Measurements from ENCODE around the gene TMEM184B. TPM values are rescaled to one million over a fixed set of nuclear protein-coding genes. Genes with fewer than 3 reads are reported as not detected.

TMEM184B gene
- total RNA-seq, 1 donor from 2014 or later: 42.6 TPM

DNA sequence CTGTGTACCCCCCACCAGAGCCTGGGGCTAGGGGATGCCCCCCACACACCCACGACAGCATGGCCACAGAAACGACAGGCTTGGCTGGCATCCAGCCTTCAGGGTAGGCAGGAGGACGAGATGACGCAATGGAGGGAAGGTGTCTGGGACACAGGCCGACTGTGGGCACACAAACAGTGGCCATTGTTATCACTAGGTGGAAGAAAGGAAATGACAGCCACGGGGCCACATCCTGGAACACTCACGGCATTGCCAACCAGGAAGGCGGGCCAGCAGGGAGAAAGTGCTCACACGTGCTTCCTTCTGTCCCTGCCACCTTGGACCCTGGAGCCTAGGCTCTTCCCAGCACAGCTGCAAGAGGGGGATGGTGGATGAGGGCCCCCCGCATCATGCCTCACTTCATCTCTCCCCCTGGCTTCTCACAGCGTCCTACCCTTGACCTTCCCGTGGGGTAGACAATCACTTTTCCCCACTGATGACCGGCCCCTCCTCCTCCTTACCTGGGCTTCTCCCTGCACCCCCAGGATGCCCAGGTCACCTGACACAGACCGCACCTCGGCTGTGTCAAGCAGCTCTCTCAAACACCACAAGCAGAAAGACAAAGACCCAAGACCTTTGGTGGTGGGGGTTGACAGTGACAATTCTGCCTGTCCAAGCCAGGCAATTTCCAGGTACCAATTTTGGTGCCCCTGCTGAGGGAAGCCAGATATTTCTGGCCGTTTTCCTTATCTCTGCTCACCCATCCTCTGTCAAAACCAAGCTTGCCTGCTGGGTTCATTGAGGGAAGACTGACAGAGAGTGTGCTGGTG, 99.8 kb downstream of the TMEM184B start:
- TF ChIP-seq, protein P1, sequence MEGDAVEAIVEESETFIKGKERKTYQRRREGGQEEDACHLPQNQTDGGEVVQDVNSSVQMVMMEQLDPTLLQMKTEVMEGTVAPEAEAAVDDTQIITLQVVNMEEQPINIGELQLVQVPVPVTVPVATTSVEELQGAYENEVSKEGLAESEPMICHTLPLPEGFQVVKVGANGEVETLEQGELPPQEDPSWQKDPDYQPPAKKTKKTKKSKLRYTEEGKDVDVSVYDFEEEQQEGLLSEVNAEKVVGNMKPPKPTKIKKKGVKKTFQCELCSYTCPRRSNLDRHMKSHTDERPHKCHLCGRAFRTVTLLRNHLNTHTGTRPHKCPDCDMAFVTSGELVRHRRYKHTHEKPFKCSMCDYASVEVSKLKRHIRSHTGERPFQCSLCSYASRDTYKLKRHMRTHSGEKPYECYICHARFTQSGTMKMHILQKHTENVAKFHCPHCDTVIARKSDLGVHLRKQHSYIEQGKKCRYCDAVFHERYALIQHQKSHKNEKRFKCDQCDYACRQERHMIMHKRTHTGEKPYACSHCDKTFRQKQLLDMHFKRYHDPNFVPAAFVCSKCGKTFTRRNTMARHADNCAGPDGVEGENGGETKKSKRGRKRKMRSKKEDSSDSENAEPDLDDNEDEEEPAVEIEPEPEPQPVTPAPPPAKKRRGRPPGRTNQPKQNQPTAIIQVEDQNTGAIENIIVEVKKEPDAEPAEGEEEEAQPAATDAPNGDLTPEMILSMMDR (IDR thresholded peaks at IDR 0.05; ENCODE audit: insufficient read depth, low read length, poor library complexity, severe bottlenecking): no peak

GRCh38 chr22:38171927-38172831, 100.6 kb downstream of the TMEM184B start:
- TF ChIP-seq, protein P1 (IDR thresholded peaks at IDR 0.05; ENCODE audit: insufficient read depth, low read length, poor library complexity, severe bottlenecking): no peak
- no peak for DNase-seq (ENCODE audit: low read depth)
- Histone ChIP-seq H3K36me3 (ENCODE audit: control insufficient read depth, insufficient read depth, low read length) (no peaks in the 10 kb centered on the region), H3K4me3 (ENCODE audit: low read depth, low read length) (no peak overlapping the region), H3K27me3 (ENCODE audit: control insufficient read depth, insufficient read depth, low read length) (no peaks in the 10 kb centered on the region)

More for the DNA sequence above, 99.8 kb downstream of the TMEM184B start:
- Histone ChIP-seq H3K4me3 (ENCODE audit: low read depth, low read length) (no peak overlapping the region), H3K36me3 (ENCODE audit: control insufficient read depth, insufficient read depth, low read length) (no peaks in the 10 kb centered on the region), H3K27me3 (ENCODE audit: control insufficient read depth, insufficient read depth, low read length) (no peaks in the 10 kb centered on the region)
- no peak for DNase-seq (ENCODE audit: low read depth)

GRCh38 chr22:38170469-38170868, 102.3 kb downstream of the TMEM184B start:
- TF ChIP-seq, protein P1 (IDR thresholded peaks at IDR 0.05; ENCODE audit: insufficient read depth, low read length, poor library complexity, severe bottlenecking): no peak
- no peaks in the 10 kb centered on the region for H3K27me3 ChIP-seq (ENCODE audit: control insufficient read depth, insufficient read depth, low read length)
- H3K36me3 ChIP-seq (ENCODE audit: control insufficient read depth, insufficient read depth, low read length): no peaks in the 10 kb centered on the region

More at GRCh38 chr22:38170469-38170868, 102.3 kb downstream of the TMEM184B start:
- DNase-seq (ENCODE audit: low read depth): no peak
- no peak overlapping the region for H3K4me3 ChIP-seq (ENCODE audit: low read depth, low read length)

Other genes starting within 250 kb of the TMEM184B start
- gene PICK1, start 215.6 kb downstream of the TMEM184B start, total RNA-seq: 53.9 and 55.6 TPM in 2 replicates
- 0.08 and 0.14 TPM in 2 replicates for gene SLC16A8, start 188.8 kb downstream of the TMEM184B start, total RNA-seq
- gene BAIAP2L2, start 162.3 kb downstream of the TMEM184B start, total RNA-seq: 4.1 and 5.4 TPM in 2 replicates
- 14.0 and 15.5 TPM in 2 replicates for gene PLA2G6, start 91.2 kb downstream of the TMEM184B start, total RNA-seq
- 67.2 and 99.5 TPM in 2 replicates for gene MAFF, start 71.0 kb downstream of the TMEM184B start, total RNA-seq
- 208 and 217 TPM in 2 replicates for gene CSNK1E, start 44.4 kb upstream of the TMEM184B start, total RNA-seq
- gene KCNJ4, start 182.2 kb upstream of the TMEM184B start, total RNA-seq: not detected in 2 replicates
- gene KDELR3, start 195.1 kb upstream of the TMEM184B start, total RNA-seq: 17.0 and 18.5 TPM in 2 replicates
- 333 and 445 TPM in 2 replicates for gene DDX17, start 233.3 kb upstream of the TMEM184B start, total RNA-seq